ENCODE data around the gene FURIN. TPM values are rescaled to one million over a fixed set of nuclear protein-coding genes. Genes with fewer than 3 reads are reported as not detected.

FURIN gene
- total and polyA plus RNA-seq, 2 of the 4 experiments (the other 2 are of a cell fraction): 34.8 to 54.3 TPM

DNA sequence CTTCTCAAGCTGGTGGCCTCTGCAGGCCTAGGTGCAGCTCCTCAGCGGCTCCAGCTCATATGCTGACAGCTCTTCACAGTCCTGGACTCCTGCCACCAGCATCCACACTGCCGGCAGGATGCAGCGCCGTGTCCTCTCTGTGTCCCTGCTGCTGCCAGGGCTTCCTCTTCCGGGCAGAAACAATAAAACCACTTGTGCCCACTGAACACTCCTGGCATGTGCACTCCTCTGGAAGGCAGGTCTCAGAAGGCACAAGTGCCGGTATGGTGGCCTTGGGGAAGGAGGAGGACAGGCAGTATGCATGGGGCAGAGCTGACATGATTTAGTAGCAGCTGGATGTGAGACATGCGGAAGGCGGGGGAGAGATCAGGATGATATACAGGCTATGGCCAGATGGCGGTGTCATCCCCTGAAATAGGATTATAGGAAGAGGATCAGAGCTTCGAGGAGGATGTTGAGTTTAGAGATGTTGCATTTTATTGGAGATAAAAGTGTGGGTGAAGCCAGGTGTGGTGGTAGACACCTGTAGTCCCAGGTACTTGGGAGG lies 27.3 kb downstream of the FURIN start:
- no peak overlapping the region for H3K56ac ChIP-seq (ENCODE audit: extremely low read depth, insufficient read depth, low read length)
- no peak overlapping the region for H4K5ac ChIP-seq (ENCODE audit: low read depth, low read length)
- H2AFZ ChIP-seq (replicated peaks; ENCODE audit: low read length, poor library complexity): no peak overlapping the region
- H4K91ac ChIP-seq (ENCODE audit: insufficient read depth, low read depth, low read length): no peak overlapping the region
- peaks cover 28% of the 10 kb centered on the region for H3K36me3 ChIP-seq (ENCODE audit: control insufficient read depth, insufficient read depth, low read length)
- H3K79me1 ChIP-seq (ENCODE audit: low read depth in 1 of 2, low read length in 2 of 2): no peaks in the 10 kb centered on the region
- ChIA-PET CTCF (no interaction called here), POLR2A (ENCODE audit: unreplicated experiment) (no interaction called here)
- no peak for DNase-seq
- intact Hi-C loops (cut with micrococcal nuclease) (no loop called here), in situ Hi-C loops (cut with MboI; ENCODE audit: low sequenced_read_pairs) (loop anchor here (25.0 kb wide), 1 partner anchor 583 kb away; no protein-coding TSS in a partner anchor), dilution Hi-C loops (cut with HindIII; ENCODE audit: low sequenced_read_pairs, unreplicated experiment) (no loop called here)
- H2BK15ac ChIP-seq (ENCODE audit: low read depth, low read length): no peak overlapping the region
- no peak overlapping the region for H3K27ac ChIP-seq (ENCODE audit: insufficient read depth, low read length)
- peak; percentile 49; the same call in 1 of the 2 replicates for ATAC-seq (ENCODE audit: low read depth)
- H2AK9ac ChIP-seq (replicated peaks; ENCODE audit: low read depth, low read length, poor library complexity): peak overlapping the region; percentile 24
- H2BK5ac ChIP-seq (ENCODE audit: low read depth, low read length, poor library complexity, severe bottlenecking): no peak overlapping the region
- no peaks in the 10 kb centered on the region for H3K27me3 ChIP-seq (ENCODE audit: control insufficient read depth, insufficient read depth, low read length)
- no peak overlapping the region for H4K8ac ChIP-seq (ENCODE audit: low read depth in 2 of 2, low read length in 2 of 2)
- no peaks in the 10 kb centered on the region for H4K20me1 ChIP-seq (ENCODE audit: insufficient read depth, low read length)
- H3K4me2 ChIP-seq (ENCODE audit: low read depth, low read length): no peak overlapping the region
- TF ChIP-seq MAZ (IDR thresholded peaks at IDR 0.05; ENCODE audit: borderline replicate concordance, low read depth, low read length) (no peak), BHLHE40 (IDR thresholded peaks at IDR 0.05; ENCODE audit: low read depth, low read length) (no peak), CTCF (conservative IDR thresholded peaks at IDR 0.05; ENCODE audit: low read depth, low read length) (no peak), SMC3 (IDR thresholded peaks at IDR 0.05; ENCODE audit: low read depth, low read length) (no peak), MXI1 (IDR thresholded peaks at IDR 0.05; ENCODE audit: borderline replicate concordance, low read depth, low read length) (no peak), RCOR1 (IDR thresholded peaks at IDR 0.05; ENCODE audit: insufficient replicate concordance, low read length) (no peak), CHD1 (IDR thresholded peaks at IDR 0.05; ENCODE audit: low read depth, low read length) (no peak), RFX5 (IDR thresholded peaks at IDR 0.05; ENCODE audit: low read depth, low read length) (no peak)
- TF ChIP-seq, protein P1, sequence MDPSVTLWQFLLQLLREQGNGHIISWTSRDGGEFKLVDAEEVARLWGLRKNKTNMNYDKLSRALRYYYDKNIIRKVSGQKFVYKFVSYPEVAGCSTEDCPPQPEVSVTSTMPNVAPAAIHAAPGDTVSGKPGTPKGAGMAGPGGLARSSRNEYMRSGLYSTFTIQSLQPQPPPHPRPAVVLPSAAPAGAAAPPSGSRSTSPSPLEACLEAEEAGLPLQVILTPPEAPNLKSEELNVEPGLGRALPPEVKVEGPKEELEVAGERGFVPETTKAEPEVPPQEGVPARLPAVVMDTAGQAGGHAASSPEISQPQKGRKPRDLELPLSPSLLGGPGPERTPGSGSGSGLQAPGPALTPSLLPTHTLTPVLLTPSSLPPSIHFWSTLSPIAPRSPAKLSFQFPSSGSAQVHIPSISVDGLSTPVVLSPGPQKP (IDR thresholded peaks at IDR 0.05; ENCODE audit: borderline replicate concordance, low read depth, low read length): no peak
- H2BK20ac ChIP-seq (ENCODE audit: low read depth, low read length): no peak overlapping the region
- no peak overlapping the region for H3K9ac ChIP-seq (ENCODE audit: low read depth, low read length)
- no peak overlapping the region for H3K23ac ChIP-seq (ENCODE audit: low read depth, low read length)
- no peak overlapping the region for H2BK120ac ChIP-seq (ENCODE audit: low read depth, low read length)
- WGBS, 2 experiments (ENCODE audit: extremely low coverage in 2 of 2, insufficient read length in 1 of 2): 71% methylated on average over 6 of the region's 10 CpGs; no CpG with 5 or more reads in 1 of the 2 experiments
- no peak overlapping the region for H2AK5ac ChIP-seq (ENCODE audit: low read depth, low read length)
- no TSS peak for BruUV-seq (replicated peaks)
- H3K9me3 ChIP-seq (ENCODE audit: control insufficient read depth, insufficient read depth, low read length): no peaks in the 10 kb centered on the region
- H3K18ac ChIP-seq (ENCODE audit: low read depth, low read length): no peak overlapping the region
- no peaks in the 10 kb centered on the region for H3K4me1 ChIP-seq (ENCODE audit: control insufficient read depth, insufficient read depth, low read length)
- no peak overlapping the region for H3K14ac ChIP-seq (replicated peaks; ENCODE audit: low read depth, low read length)
- H3K9me1 ChIP-seq (ENCODE audit: insufficient read depth, low read length): peaks cover 3% of the 10 kb centered on the region; the same call in 1 of the 2 replicates
- H3K4ac ChIP-seq (ENCODE audit: low read depth, low read length): no peak overlapping the region
- H3K4me3 ChIP-seq (ENCODE audit: insufficient read depth, low read depth, low read length): no peak overlapping the region

Data from IMR-90 (cell line).